Anterior cingulate cortex (tissue), 58 donors: ENCODE measurements around the gene NFAM1.

Experiments
- DNase-seq, 58 donors: peaks; one replicate each; lab custom pipeline; 2025; lab: John Stamatoyannopoulos, UW

NFAM1 gene

GRCh38 chr22:42365111-42365865 lies 66.9 kb downstream of the NFAM1 start:
- DNase-seq, result peak in 25 of 58 donors; percentile 15 to 67 (median 33)

GRCh38 chr22:42364604-42365110 lies 67.5 kb downstream of the NFAM1 start:
- DNase-seq, result no peak

- DNase-seq, result no peak
These were observed 68.3 kb downstream of the NFAM1 start for GRCh38 chr22:42363892-42364291.

- no peak for DNase-seq
These were observed 70.7 kb downstream of the NFAM1 start for GRCh38 chr22:42361523-42361922.

- DNase-seq, result no peak
These were observed 71.9 kb downstream of the NFAM1 start for GRCh38 chr22:42360348-42360747.

- DNase-seq, result no peak
These were observed 73.3 kb downstream of the NFAM1 start for GRCh38 chr22:42358643-42359558.

GRCh38 chr22:42357634-42358296 lies 74.4 kb downstream of the NFAM1 start:
- no peak for DNase-seq

GRCh38 chr22:42357221-42357620 lies 75.0 kb downstream of the NFAM1 start:
- DNase-seq, result no peak

GRCh38 chr22:42356533-42356932 lies 75.7 kb downstream of the NFAM1 start:
- no peak for DNase-seq

GRCh38 chr22:42353883-42354727 lies 78.1 kb downstream of the NFAM1 start:
- DNase-seq, result peak in 1 of 58 donors; percentile 8

GRCh38 chr22:42350373-42350772 lies 81.8 kb downstream of the NFAM1 start:
- DNase-seq, result no peak

GRCh38 chr22:42347281-42347824 lies 84.8 kb downstream of the NFAM1 start:
- peak in 3 of 58 donors; percentile 14 to 45 (median 38) for DNase-seq

- no peak for DNase-seq
These were observed 85.5 kb downstream of the NFAM1 start for GRCh38 chr22:42346722-42347121.

GRCh38 chr22:42345458-42345857 lies 86.7 kb downstream of the NFAM1 start:
- no peak for DNase-seq

GRCh38 chr22:42344361-42344905 lies 87.8 kb downstream of the NFAM1 start:
- peak; percentile 37 to 96 (median 86) for DNase-seq

- DNase-seq, result peak in 20 of 58 donors; percentile 9 to 62 (median 40)
These were observed 88.6 kb downstream of the NFAM1 start for GRCh38 chr22:42343531-42344081.

- peak in 12 of 58 donors; percentile 16 to 50 (median 32) for DNase-seq
These were observed 89.1 kb downstream of the NFAM1 start for GRCh38 chr22:42343121-42343454.

GRCh38 chr22:42342426-42343120 lies 89.6 kb downstream of the NFAM1 start:
- no peak for DNase-seq
